B cell (primary cell): ENCODE data around the gene ARHGEF7. TPM values are rescaled to one million over a fixed set of nuclear protein-coding genes. Genes with fewer than 3 reads are reported as not detected.

ENCODE experiments used
- ATAC-seq: fragments of 200-7000 bp; cut with Tn5 transposase; one replicate; pipeline ENCODE4 v1.10.0; 2021; ENCODE audit warnings: low read depth, mild to moderate bottlenecking, moderate number of reproducible peaks, moderate library complexity
- CTCF ChIA-PET: fragments of 350-600 bp; sonication (Branson Sonifier 250); formaldehyde crosslinking; loops from one replicate; lab custom pipeline; 2021; ENCODE audit warnings: antibody characterized with exemption, inconsistent platforms; lab: Charles Lee
- POLR2A ChIA-PET: fragments of 350-600 bp; sonication (Branson Sonifier 250); formaldehyde crosslinking; loops from one replicate; lab custom pipeline; 2021; ENCODE audit warnings: antibody characterized with exemption; lab: Charles Lee
- DNase-seq: peaks from one replicate; pipeline ENCODE4 v3.0.0; 2013
- H2AFZ ChIP-seq: 2 replicates; pipeline ENCODE4 v1.6.1; 2012; ENCODE audit warnings: mild to moderate bottlenecking, low read depth, low read length; ENCODE audit not compliant: insufficient read depth, poor library complexity, severe bottlenecking
- H3K27ac ChIP-seq, 2 donors: 1 replicate in 1 of 2; 2 replicates in 1 of 2; pipeline ENCODE4 v1.5.1; 2012 to 2013; ENCODE audit warnings: low read length in 2 of 2, mild to moderate bottlenecking in 2 of 2, moderate library complexity in 1 of 2
- H3K27me3 ChIP-seq, 4 experiments: fragments of 200-600 bp in 1 of 4; sonication (generic) in 1 of 4; replicated peaks in 1 of 4; 1 replicate in 2 of 4; 2 replicates in 2 of 4; pipeline versions ENCODE4 v1.6.1 to v1.7.0; 2013 to 2016; ENCODE audit warnings: low read length in 3 of 4, mild to moderate bottlenecking in 2 of 4, mixed read lengths in 1 of 4, moderate library complexity in 1 of 4; ENCODE audit not compliant: insufficient read depth in 4 of 4, control insufficient read depth in 3 of 4; ENCODE audit errors: control extremely low read depth in 1 of 4
- H3K36me3 ChIP-seq, 2 experiments: replicated peaks in 1 of 2; 1 replicate in 1 of 2; 2 replicates in 1 of 2; pipeline versions ENCODE4 v1.6.1 to v1.7.1; 2013; ENCODE audit warnings: low read length in 1 of 2; ENCODE audit not compliant: insufficient read depth in 2 of 2, control insufficient read depth in 1 of 2; ENCODE audit errors: control extremely low read depth in 1 of 2, extremely low read depth in 1 of 2
- H3K4me1 ChIP-seq, 2 donors: fragments of 200-600 bp in 1 of 2; sonication (generic) in 1 of 2; 1 replicate in 1 of 2; 2 replicates in 1 of 2; pipeline versions ENCODE4 v1.5.1 to v1.6.1; 2013 to 2017; ENCODE audit warnings: low read length in 2 of 2; ENCODE audit not compliant: control insufficient read depth in 2 of 2, insufficient read depth in 2 of 2
- H3K4me2 ChIP-seq: replicated peaks from 2 replicates; pipeline ENCODE3; 2012; ENCODE audit warnings: mild to moderate bottlenecking, low read depth, low read length; ENCODE audit not compliant: poor library complexity, severe bottlenecking
- H3K4me3 ChIP-seq, 5 experiments: fragments of 200-600 bp in 1 of 5; sonication (generic) in 1 of 5; 1 replicate in 3 of 5; 2 replicates in 2 of 5; pipeline versions ENCODE4 v1.5.1 to v1.7.0; 2011 to 2016; ENCODE audit warnings: low read length in 4 of 5, mild to moderate bottlenecking in 4 of 5, low read depth in 2 of 5, control low read depth in 1 of 5, moderate library complexity in 1 of 5; ENCODE audit not compliant: insufficient read depth in 1 of 5; ENCODE audit errors: control extremely low read depth in 1 of 5, extremely low read depth in 1 of 5
- H3K79me2 ChIP-seq: fragments of 200-600 bp; sonication (generic); one replicate; pipeline ENCODE4 v1.6.0; 2016; ENCODE audit warnings: low read length; ENCODE audit not compliant: control insufficient read depth, insufficient read depth
- H3K9ac ChIP-seq: fragments of 200-600 bp; sonication (generic); 2 replicates; pipeline ENCODE4 v1.6.1; 2017; ENCODE audit warnings: mild to moderate bottlenecking, low read length, moderate library complexity
- H3K9me3 ChIP-seq, 3 donors: one replicate each; pipeline versions ENCODE4 v1.6.1 to v1.7.1; 2013; ENCODE audit warnings: low read length in 2 of 3; ENCODE audit not compliant: control insufficient read depth in 2 of 3, insufficient read depth in 1 of 3; ENCODE audit errors: control extremely low read depth in 1 of 3
- H4K20me1 ChIP-seq: 2 replicates; pipeline ENCODE4 v1.6.0; 2012; ENCODE audit warnings: mild to moderate bottlenecking, low read length; ENCODE audit not compliant: insufficient read depth, control insufficient read depth, poor library complexity, severe bottlenecking
- H3K27ac Mint-ChIP-seq: one replicate; pipeline ENCODE4 v1.8.0; 2021; ENCODE audit warnings: mixed read lengths
- H3K27me3 Mint-ChIP-seq: one replicate; pipeline ENCODE4 v1.8.0; 2021; ENCODE audit warnings: mixed read lengths
- H3K4me1 Mint-ChIP-seq: one replicate; pipeline ENCODE4 v1.8.0; 2021; ENCODE audit warnings: mixed read lengths
- H3K4me3 Mint-ChIP-seq: one replicate; pipeline ENCODE4 v1.8.0; 2021; ENCODE audit warnings: mixed read lengths
- H3K9me3 Mint-ChIP-seq: one replicate; pipeline ENCODE4 v1.8.0; 2022; ENCODE audit warnings: mixed read lengths; ENCODE audit not compliant: insufficient read depth
- CTCF ChIP-seq: fragments of 200-600 bp; IDR thresholded peaks from one replicate; pipeline ENCODE4 v1.8.0; 2022; ENCODE audit warnings: antibody characterized with exemption, mild to moderate bottlenecking
- EZH2 ChIP-seq: IDR thresholded peaks from 2 replicates; pipeline ENCODE4 v1.6.1; 2012; ENCODE audit warnings: borderline replicate concordance, low read depth, mild to moderate bottlenecking, moderate library complexity, low read length; ENCODE audit not compliant: insufficient read depth, poor library complexity, severe bottlenecking
- WGBS: methylation state at CpG from one replicate; pipeline ENCODE4 v1.1.5; 2013; ENCODE audit warnings: missing lambda C conversion rate; ENCODE audit not compliant: insufficient coverage; 5-methylcytosine and 5-hydroxymethylcytosine counted together
- intact Hi-C: fragments of 100-400 bp; cut with micrococcal nuclease; formaldehyde crosslinking; loops from one replicate; pipeline ENCODE4 v1.10.0; 2022
- polyA plus RNA-seq: library from polyadenylated mRNA; depleted of rRNA; stranded (reverse); fragments of >200 nt; gene quantifications from 2 replicates; pipeline ENCODE4 v1.2.3, GENCODE V29; 2012
- total RNA-seq, 2 donors: library from RNA; stranded (reverse); fragments of 120-200 nt in 1 of 2; gene quantifications; 1 replicate in 1 of 2; 2 replicates in 1 of 2; pipeline versions ENCODE4 v1.2.3 to v1.2.4, GENCODE V29; 2013 to 2022

ARHGEF7 gene
- total and polyA plus RNA-seq, 2 donors (not counting 1 experiment from before 2014, with no cell fraction given) = 62.3 to 125 TPM

- H3K4me2 ChIP-seq = no peak overlapping the region
- no peaks in the 10 kb centered on the region for H3K4me1 ChIP-seq
- DNase-seq (no peak), ATAC-seq (no peak)
- H3K36me3 ChIP-seq = peaks cover 0 to 10% of the 10 kb centered on the region in 2 experiments
- H3K27ac Mint-ChIP-seq = no peak overlapping the region
- peaks cover 0 to 34% (median 3%) of the 10 kb centered on the region in 3 donors for H3K9me3 ChIP-seq
- no peaks in the 10 kb centered on the region for H3K27me3 ChIP-seq
- POLR2A ChIA-PET = no interaction called here
- TF ChIP-seq CTCF (no peak), EZH2 (no peak)
- CTCF ChIA-PET = no interaction called here
- H3K27ac ChIP-seq = no peak overlapping the region
- H3K79me2 ChIP-seq = no peaks in the 10 kb centered on the region
- no peak overlapping the region for H3K4me3 Mint-ChIP-seq
- WGBS = 84% methylated on average over 8 of the region's 12 CpGs
- intact Hi-C loops = no loop called here
- no peaks in the 10 kb centered on the region for H3K27me3 Mint-ChIP-seq
- no peaks in the 10 kb centered on the region for H3K4me1 Mint-ChIP-seq
- H4K20me1 ChIP-seq = no peaks in the 10 kb centered on the region
- H2AFZ ChIP-seq = no peak overlapping the region
- H3K9ac ChIP-seq = no peak overlapping the region
- H3K4me3 ChIP-seq = no peak overlapping the region
- peaks cover 2% of the 10 kb centered on the region for H3K9me3 Mint-ChIP-seq
These were observed 201.1 kb downstream of the ARHGEF7 start for GRCh38 chr13:111316161-111316730.

GRCh38 chr13:111317042-111317550, 202.0 kb downstream of the ARHGEF7 start:
- no peak overlapping the region for H3K4me3 ChIP-seq
- TF ChIP-seq CTCF = no peak
- no peak for TF ChIP-seq EZH2
- no peak overlapping the region for H3K4me2 ChIP-seq
- Mint-ChIP-seq H3K4me1 (no peaks in the 10 kb centered on the region), H3K27me3 (no peaks in the 10 kb centered on the region), H3K4me3 (no peak overlapping the region), H3K9me3 (peaks cover 2% of the 10 kb centered on the region), H3K27ac (no peak overlapping the region)
- no peaks in the 10 kb centered on the region for H3K4me1 ChIP-seq
- DNase-seq (no peak), ATAC-seq (no peak)
- no peaks in the 10 kb centered on the region for H3K27me3 ChIP-seq
- CTCF ChIA-PET = no interaction called here
- H3K79me2 ChIP-seq = no peaks in the 10 kb centered on the region
- no peaks in the 10 kb centered on the region for H4K20me1 ChIP-seq
- POLR2A ChIA-PET = no interaction called here
- WGBS = 97% methylated on average over 8 of the region's 14 CpGs
- H3K9ac ChIP-seq = no peak overlapping the region
- H2AFZ ChIP-seq = no peak overlapping the region
- peaks cover 0 to 10% of the 10 kb centered on the region in 2 experiments for H3K36me3 ChIP-seq
- H3K27ac ChIP-seq = no peak overlapping the region
- H3K9me3 ChIP-seq = peaks cover 0 to 26% (median 3%) of the 10 kb centered on the region in 3 donors
- intact Hi-C loops = no loop called here
